NCI-H446 (cell line): ENCODE measurements around the gene CNOT6L.
"Not testable (repeated sequence)": the region's sequence is repeated elsewhere in the genome, so short reads cannot be mapped to it uniquely, and the experiment has no call there.

Experiments used
- DNase-seq, 2 experiments: peaks; one replicate each; lab custom pipeline; 2025; lab: John Stamatoyannopoulos, UW

Gene CNOT6L

GRCh38 chr4:77818602-77819403 lies at the start of gene CNOT6L:
CNOT6L (minus strand) TSS chr4:77819368; CDS start chr4:77819308, 60 bp downstream.
- DNase-seq, result peak in 1 of 2 experiments; percentile 52

GRCh38 chr4:77865259-77865658 lies 46.1 kb upstream of the CNOT6L start:
- no peak for DNase-seq

GRCh38 chr4:77863341-77863740 lies 44.2 kb upstream of the CNOT6L start:
- DNase-seq, result not testable (repeated sequence)

- DNase-seq, result peak; percentile 96
Measured at GRCh38 chr4:77862478-77863216, 43.5 kb upstream of the CNOT6L start, which contains the start of gene MRPL1. MRPL1 (plus strand) TSS chr4:77862830; CDS start chr4:77862849, 19 bp downstream.

- no peak for DNase-seq
Measured at GRCh38 chr4:77861495-77861894, 42.3 kb upstream of the CNOT6L start.

- no peak for DNase-seq
Measured at GRCh38 chr4:77859256-77859655, 40.1 kb upstream of the CNOT6L start.

GRCh38 chr4:77856152-77856551 lies 37.0 kb upstream of the CNOT6L start:
- no peak for DNase-seq

GRCh38 chr4:77854431-77855111 lies 35.4 kb upstream of the CNOT6L start:
- DNase-seq, result no peak

- DNase-seq, result no peak
Measured at GRCh38 chr4:77852892-77853495, 33.8 kb upstream of the CNOT6L start.

- no peak for DNase-seq
Measured at GRCh38 chr4:77849278-77849965, 30.3 kb upstream of the CNOT6L start.

- DNase-seq, result no peak
Measured at GRCh38 chr4:77848508-77848907, 29.3 kb upstream of the CNOT6L start.

- DNase-seq, result no peak
Measured at GRCh38 chr4:77845929-77846328, 26.8 kb upstream of the CNOT6L start.

GRCh38 chr4:77845400-77845799 lies 26.2 kb upstream of the CNOT6L start:
- no peak for DNase-seq

GRCh38 chr4:77844363-77844762 lies 25.2 kb upstream of the CNOT6L start:
- DNase-seq, result no peak

GRCh38 chr4:77843628-77844027 lies 24.5 kb upstream of the CNOT6L start:
- DNase-seq, result no peak

- DNase-seq, result no peak
Measured at GRCh38 chr4:77834403-77834802, 15.2 kb upstream of the CNOT6L start.

GRCh38 chr4:77833126-77833724 lies 14.1 kb upstream of the CNOT6L start:
- no peak for DNase-seq

- no peak for DNase-seq
Measured at GRCh38 chr4:77827343-77827742, 8.2 kb upstream of the CNOT6L start.

- no peak for DNase-seq
Measured at GRCh38 chr4:77826275-77826674, 7.1 kb upstream of the CNOT6L start.

GRCh38 chr4:77821775-77822174 lies 2.6 kb upstream of the CNOT6L start:
- DNase-seq, result no peak
